MM.1S (cell line): Measurements from ENCODE around the gene ACP1.

ENCODE experiments used
- DNase-seq: peaks from one replicate; pipeline ENCODE4 v3.0.0-alpha.2; 2015
- H2AFZ ChIP-seq: fragments of 300-600 bp; sonication (generic); 2 replicates; pipeline ENCODE4 v1.6.0; 2016; ENCODE audit warnings: antibody characterized with exemption, low read length
- H3F3A ChIP-seq: fragments of 300-600 bp; sonication (generic); 2 replicates; pipeline ENCODE4 v1.6.1; 2016; ENCODE audit warnings: mild to moderate bottlenecking, antibody characterized with exemption, low read length, moderate library complexity, mixed read lengths; ENCODE audit not compliant: insufficient read depth
- H3K27ac ChIP-seq: fragments of 300-600 bp; sonication (generic); 2 replicates; pipeline ENCODE4 v1.5.1; 2016; ENCODE audit warnings: mild to moderate bottlenecking, low read length
- H3K27me3 ChIP-seq: fragments of 300-600 bp; sonication (generic); replicated peaks from 2 replicates; pipeline ENCODE4 v1.6.0; 2016; ENCODE audit warnings: low read length; ENCODE audit not compliant: insufficient read depth
- H3K36me3 ChIP-seq: fragments of 300-600 bp; sonication (generic); replicated peaks from 2 replicates; pipeline ENCODE4 v1.6.1; 2016; ENCODE audit warnings: mild to moderate bottlenecking, low read length, mixed read lengths; ENCODE audit not compliant: insufficient read depth
- H3K4me1 ChIP-seq: fragments of 300-600 bp; sonication (generic); 2 replicates; pipeline ENCODE4 v1.6.1; 2016; ENCODE audit warnings: low read length, mixed read lengths
- H3K4me2 ChIP-seq: fragments of 300-600 bp; sonication (generic); 2 replicates; pipeline ENCODE4 v1.6.0; 2016; ENCODE audit warnings: low read depth, low read length
- H3K4me3 ChIP-seq: fragments of 300-600 bp; sonication (generic); 2 replicates; pipeline ENCODE4 v1.5.1; 2016; ENCODE audit warnings: low read length, mixed read lengths
- H3K79me2 ChIP-seq: fragments of 300-600 bp; sonication (generic); 2 replicates; pipeline ENCODE4 v1.6.1; 2016; ENCODE audit warnings: mixed run types, low read length, mixed read lengths
- H3K9ac ChIP-seq: fragments of 300-600 bp; sonication (generic); 2 replicates; pipeline ENCODE4 v1.6.1; 2016; ENCODE audit warnings: low read length, mixed read lengths
- H3K9me2 ChIP-seq: fragments of 300-600 bp; sonication (generic); replicated peaks from 2 replicates; pipeline ENCODE4 v1.6.1; 2016; ENCODE audit warnings: mild to moderate bottlenecking, low read length, mixed read lengths; ENCODE audit not compliant: insufficient read depth
- H3K9me3 ChIP-seq: fragments of 300-600 bp; sonication (generic); replicated peaks from 2 replicates; pipeline ENCODE4 v1.6.1; 2016; ENCODE audit warnings: mild to moderate bottlenecking, low read length, mixed read lengths; ENCODE audit not compliant: insufficient read depth
- H4K20me1 ChIP-seq: fragments of 300-600 bp; sonication (generic); 2 replicates; pipeline ENCODE4 v1.6.1; 2016; ENCODE audit warnings: mild to moderate bottlenecking, low read length, moderate library complexity, mixed read lengths; ENCODE audit not compliant: insufficient read depth
- CTCF ChIP-seq: fragments of 300-600 bp; sonication (generic); IDR thresholded peaks from 2 replicates; pipeline ENCODE4 v1.5.1; 2016; ENCODE audit warnings: antibody characterized with exemption, low read length, mixed read lengths
- EZH2 ChIP-seq: fragments of 300-600 bp; sonication (generic); optimal IDR thresholded peaks from 2 replicates; pipeline ENCODE3; 2017; ENCODE audit warnings: low read depth, mild to moderate bottlenecking, antibody characterized with exemption, low read length, mixed read lengths
- EZH2phosphoT487 ChIP-seq: fragments of 300-600 bp; sonication (generic); IDR thresholded peaks from 2 replicates; pipeline ENCODE4 v1.6.1; 2018; ENCODE audit warnings: antibody characterized with exemption, low read length

ACP1 gene

GRCh38 chr2:231521-232185 is 33.1 kb upstream of the ACP1 start:
- no peak overlapping the region for H3K27ac ChIP-seq
- H3K36me3 ChIP-seq = no peaks in the 10 kb centered on the region
- H3K9ac ChIP-seq = no peak overlapping the region
- DNase-seq = no peak
- no peaks in the 10 kb centered on the region for H3F3A ChIP-seq
- H3K9me3 ChIP-seq = no peaks in the 10 kb centered on the region
- H3K4me1 ChIP-seq = no peaks in the 10 kb centered on the region
- H3K4me2 ChIP-seq = no peak overlapping the region
- no peaks in the 10 kb centered on the region for H3K27me3 ChIP-seq
- TF ChIP-seq EZH2 (no peak), EZH2phosphoT487 (no peak), CTCF (no peak)
- no peaks in the 10 kb centered on the region for H3K9me2 ChIP-seq
- H2AFZ ChIP-seq = no peak overlapping the region
- no peak overlapping the region for H3K4me3 ChIP-seq
- H3K79me2 ChIP-seq = no peaks in the 10 kb centered on the region
- H4K20me1 ChIP-seq = no peaks in the 10 kb centered on the region

GRCh38 chr2:233030-233429 is 31.7 kb upstream of the ACP1 start:
- H3K4me1 ChIP-seq = no peaks in the 10 kb centered on the region
- H3K9ac ChIP-seq = no peak overlapping the region
- TF ChIP-seq EZH2phosphoT487 = no peak
- TF ChIP-seq CTCF = no peak
- H3K79me2 ChIP-seq = no peaks in the 10 kb centered on the region
- no peak overlapping the region for H3K4me3 ChIP-seq
- H2AFZ ChIP-seq = no peak overlapping the region
- H3K9me3 ChIP-seq = no peaks in the 10 kb centered on the region
- no peaks in the 10 kb centered on the region for H3F3A ChIP-seq
- H3K36me3 ChIP-seq = no peaks in the 10 kb centered on the region
- H3K27ac ChIP-seq = no peak overlapping the region
- H4K20me1 ChIP-seq = no peaks in the 10 kb centered on the region
- H3K4me2 ChIP-seq = no peak overlapping the region
- DNase-seq = no peak
- H3K9me2 ChIP-seq = no peaks in the 10 kb centered on the region
- H3K27me3 ChIP-seq = no peaks in the 10 kb centered on the region

GRCh38 chr2:234421-234820 is 30.3 kb upstream of the ACP1 start:
- no peak for DNase-seq
- no peak overlapping the region for H2AFZ ChIP-seq
- H3K9me3 ChIP-seq = no peaks in the 10 kb centered on the region
- no peaks in the 10 kb centered on the region for H4K20me1 ChIP-seq
- no peaks in the 10 kb centered on the region for H3K4me1 ChIP-seq
- no peaks in the 10 kb centered on the region for H3K79me2 ChIP-seq
- H3K27ac ChIP-seq = no peak overlapping the region
- H3K36me3 ChIP-seq = no peaks in the 10 kb centered on the region
- TF ChIP-seq EZH2 (no peak), EZH2phosphoT487 (no peak), CTCF (no peak)
- no peaks in the 10 kb centered on the region for H3K9me2 ChIP-seq
- H3K4me2 ChIP-seq = no peak overlapping the region
- H3K4me3 ChIP-seq = no peak overlapping the region
- H3F3A ChIP-seq = no peaks in the 10 kb centered on the region
- H3K9ac ChIP-seq = no peak overlapping the region
- H3K27me3 ChIP-seq = no peaks in the 10 kb centered on the region
